NCI-H526 treated with DMSO at 0.1 percent for 48 hours (cell line): ENCODE results near the gene GOLGA3.
"Not testable (repeated sequence)": the region's sequence is repeated elsewhere in the genome, so short reads cannot be mapped to it uniquely, and the experiment has no call there.

ENCODE experiments used
- DNase-seq: peaks from one replicate; lab custom pipeline; 2025; lab: John Stamatoyannopoulos, UW

GOLGA3 gene

GRCh38 chr12:132812631-132813305 is 15.9 kb downstream of the GOLGA3 start:
- DNase-seq: no peak

GRCh38 chr12:132809391-132809790 is 19.3 kb downstream of the GOLGA3 start:
- not testable (repeated sequence) for DNase-seq

- DNase-seq: no peak
Observed at GRCh38 chr12:132807295-132808092, 21.2 kb downstream of the GOLGA3 start.

DNA sequence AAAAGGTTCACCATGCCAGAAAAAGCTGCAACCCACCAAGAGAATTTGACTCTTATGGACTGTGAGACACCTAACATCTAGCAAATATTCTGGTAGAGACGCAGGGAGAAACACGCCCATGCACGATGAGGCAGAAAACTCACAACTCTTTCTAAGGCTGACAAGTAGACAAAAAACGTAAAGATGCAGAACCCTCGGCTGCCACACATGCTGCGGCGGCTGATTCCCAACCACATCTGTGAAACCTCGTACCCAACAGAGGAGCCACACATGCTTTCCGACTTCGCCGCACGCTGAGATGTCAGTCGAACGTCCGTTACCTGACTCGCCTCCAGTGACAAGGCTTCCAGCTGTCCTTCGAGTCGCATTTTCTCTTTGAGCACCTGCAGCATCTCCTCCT is 21.8 kb downstream of the GOLGA3 start:
- no peak for DNase-seq

- no peak for DNase-seq
Observed at GRCh38 chr12:132804426-132804861, 24.2 kb downstream of the GOLGA3 start.

GRCh38 chr12:132803888-132804287 is 24.8 kb downstream of the GOLGA3 start:
- no peak for DNase-seq

- DNase-seq: no peak
Observed at GRCh38 chr12:132803125-132803524, 25.5 kb downstream of the GOLGA3 start.

DNA sequence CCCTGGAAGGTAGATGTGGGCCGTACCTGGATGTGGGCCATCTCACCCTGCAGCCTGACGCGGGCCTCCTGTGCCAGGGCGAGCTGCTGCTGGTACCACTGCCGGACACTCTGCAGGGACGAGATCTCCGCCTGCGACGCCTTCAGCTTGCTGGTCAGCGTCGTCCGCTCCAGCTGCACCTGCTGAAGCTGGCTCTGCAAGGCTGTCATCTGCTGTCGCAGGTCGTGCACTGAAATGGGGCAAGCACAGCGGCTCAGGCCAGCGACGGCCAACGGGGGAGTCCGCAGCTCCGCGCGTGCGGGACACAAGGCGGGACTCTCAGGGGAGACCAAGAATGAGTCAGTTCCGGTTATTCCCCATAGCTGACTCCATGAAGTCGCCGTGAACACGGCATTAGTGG is 26.9 kb downstream of the GOLGA3 start:
- no peak for DNase-seq

GRCh38 chr12:132798836-132799235 is 29.8 kb downstream of the GOLGA3 start:
- DNase-seq: no peak

GRCh38 chr12:132797820-132798570 is 30.7 kb downstream of the GOLGA3 start:
- no peak for DNase-seq

DNA sequence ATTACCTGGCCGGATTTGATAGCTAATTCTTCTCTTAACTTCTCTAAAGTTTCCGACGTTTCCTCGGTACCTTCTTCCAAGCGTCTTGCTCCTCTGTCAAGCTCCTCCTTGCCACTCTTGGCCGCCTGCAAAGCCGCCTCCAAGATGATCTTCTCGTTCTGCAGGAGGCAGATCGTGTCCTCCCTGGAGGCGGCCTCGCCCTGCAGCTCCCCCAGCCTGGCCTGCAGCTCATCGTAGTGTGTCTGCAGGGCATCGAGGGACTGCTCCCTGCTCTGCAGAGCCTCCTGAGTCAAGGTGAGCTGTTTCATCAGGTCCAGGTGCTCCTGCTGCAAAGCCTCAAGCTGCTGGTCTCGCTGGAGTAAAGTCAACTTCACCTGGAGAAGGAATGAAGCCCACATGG is 32.8 kb downstream of the GOLGA3 start:
- no peak for DNase-seq

DNA sequence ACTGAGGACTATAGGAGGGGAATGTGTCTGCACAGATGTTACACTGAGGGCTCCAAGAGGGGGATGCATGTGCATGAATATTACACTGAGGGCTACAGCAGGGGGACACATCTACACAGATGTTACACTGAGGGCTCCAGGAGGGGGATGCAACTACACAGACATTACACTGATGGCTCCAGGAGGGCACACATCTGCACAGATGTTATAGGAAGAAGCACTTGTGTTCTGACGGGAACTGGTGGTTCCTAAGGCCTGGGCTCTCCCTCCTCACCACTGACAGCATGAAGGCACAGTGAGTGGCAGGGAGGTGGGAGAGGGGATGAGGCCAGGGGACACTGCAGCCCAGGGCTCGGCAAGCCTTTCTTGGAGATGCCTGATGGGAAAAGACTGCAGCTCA is 36.7 kb downstream of the GOLGA3 start:
- DNase-seq: not testable (repeated sequence)

GRCh38 chr12:132789099-132789471 is 39.6 kb downstream of the GOLGA3 start:
- DNase-seq: no peak

DNA sequence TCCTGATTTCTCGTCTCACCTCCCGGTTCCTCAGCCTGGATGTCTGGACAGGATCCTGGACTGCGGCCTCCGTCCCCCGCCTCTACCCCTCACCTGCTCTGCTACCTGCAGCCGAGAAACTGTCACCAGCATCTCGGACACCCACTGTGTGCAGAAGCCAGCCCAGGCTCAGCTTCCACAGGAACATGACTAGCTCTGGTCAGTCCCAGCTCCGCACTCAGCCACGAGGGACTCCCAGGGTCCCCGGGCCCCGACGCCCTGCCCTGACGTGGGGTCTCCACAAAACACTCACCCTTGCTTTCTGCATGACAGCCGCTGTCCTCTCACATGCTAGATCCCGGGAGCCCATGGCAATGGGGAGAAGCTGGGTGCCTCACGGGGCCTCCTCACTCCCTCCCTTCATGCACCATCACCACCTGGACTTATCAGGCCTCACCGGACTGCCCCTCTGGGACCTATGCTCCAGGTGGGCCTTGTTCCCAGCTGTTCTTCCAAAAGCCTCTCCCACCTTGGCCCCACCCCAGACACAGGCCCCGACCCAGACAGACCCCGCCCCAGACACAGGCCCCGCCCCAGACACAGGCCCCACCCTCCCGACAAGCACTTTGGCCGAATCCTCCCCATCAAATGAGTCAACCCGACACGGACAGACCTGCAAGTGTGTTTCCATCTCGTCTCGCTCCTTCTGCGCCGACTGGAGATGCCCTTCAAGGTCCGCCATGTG is 40.1 kb downstream of the GOLGA3 start:
- DNase-seq: no peak

DNA sequence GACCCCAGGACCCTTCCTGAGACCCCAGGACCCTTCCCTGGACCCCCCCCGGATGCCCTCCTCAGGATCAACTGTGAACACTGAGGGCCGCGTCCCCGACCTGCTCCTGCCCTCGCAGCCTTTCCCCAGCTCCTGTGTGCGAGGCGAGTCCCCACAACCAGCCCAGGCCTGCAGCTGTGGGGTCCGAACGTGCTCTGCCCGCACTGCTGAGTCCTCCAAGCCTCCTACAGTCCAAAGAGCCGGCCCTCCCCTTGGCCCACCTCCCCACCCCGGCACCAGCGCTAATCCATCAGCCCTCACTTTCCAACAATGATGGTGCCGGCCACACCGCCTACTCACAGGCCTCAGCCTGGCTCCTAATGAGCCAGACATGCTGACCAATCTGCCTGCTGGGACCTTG is 40.8 kb downstream of the GOLGA3 start:
- DNase-seq: no peak

GRCh38 chr12:132786192-132786591 is 42.5 kb downstream of the GOLGA3 start:
- DNase-seq: no peak

- DNase-seq: no peak
Observed at GRCh38 chr12:132784580-132784979, 44.1 kb downstream of the GOLGA3 start.

- DNase-seq: no peak
Observed at GRCh38 chr12:132783917-132784531, 44.6 kb downstream of the GOLGA3 start.

GRCh38 chr12:132781938-132782337 is 46.7 kb downstream of the GOLGA3 start:
- DNase-seq: no peak

DNA sequence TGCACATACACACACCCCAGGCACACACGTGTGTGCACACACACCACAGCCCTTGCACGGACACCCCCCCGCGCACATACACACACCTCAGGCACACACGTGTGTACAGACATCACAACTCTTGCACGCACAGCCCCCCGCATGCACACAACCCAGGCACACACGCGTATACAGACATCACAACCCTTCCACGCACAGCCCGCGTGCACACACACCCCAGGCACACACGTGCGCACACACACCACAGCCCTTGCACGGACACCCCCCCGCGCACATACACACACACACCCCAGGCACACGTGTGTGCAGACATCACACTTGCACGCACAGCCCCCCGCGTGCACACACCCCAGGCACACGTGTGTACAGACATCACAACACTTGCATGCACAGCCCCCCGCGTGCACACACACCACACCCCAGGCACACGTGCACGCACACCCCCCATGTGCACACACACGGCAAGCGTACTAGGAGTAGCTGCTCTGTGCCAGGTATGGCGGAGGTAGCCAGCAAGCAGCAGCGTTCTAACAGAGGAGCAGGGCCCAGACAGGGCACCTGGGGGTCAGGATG is 48.8 kb downstream of the GOLGA3 start:
- no peak for DNase-seq

DNA sequence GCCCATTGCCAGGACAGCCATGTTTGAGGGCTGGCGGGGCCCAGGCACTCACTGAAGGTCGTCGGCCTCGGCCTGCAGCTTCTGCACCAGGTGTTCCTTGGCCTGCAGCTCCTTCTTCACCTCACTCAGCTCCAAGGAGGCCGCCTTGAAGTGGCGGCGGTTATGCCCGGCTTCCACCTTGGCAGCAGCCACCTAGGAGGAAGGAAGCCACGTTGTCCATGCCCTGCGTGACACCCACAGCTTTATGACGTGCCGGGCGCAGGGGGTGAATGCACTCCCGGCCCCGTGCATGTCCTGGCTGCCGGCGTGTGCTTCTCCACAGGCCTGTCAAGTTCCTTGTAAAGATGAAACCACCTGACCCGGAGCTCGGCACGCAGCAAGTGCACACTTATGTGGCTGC is 51.1 kb downstream of the GOLGA3 start:
- DNase-seq: no peak
